ENCODE measurements around the gene LZIC. TPM values are rescaled to one million over a fixed set of nuclear protein-coding genes. Genes with fewer than 3 reads are reported as not detected.
A peak's percentile ranks its signal among the peaks of the same experiment; 100 is the strongest.

Gene LZIC
- total and polyA plus RNA-seq, 2 of the 13 experiments (the other 11 are each of a cell fraction or from before 2014, with no cell fraction given), result 25.2 to 71.8 TPM

GRCh38 chr1:9900142-9901043, 42.8 kb downstream of the LZIC start (continued):
- TF ChIP-seq TFDP2 (CRISPR knock-in tag; IDR thresholded peaks at IDR 0.05), result peak; percentile 44; the same call in 1 of the 2 replicates
- TF ChIP-seq ZNF292 (CRISPR knock-in tag; IDR thresholded peaks at IDR 0.05; ENCODE audit: borderline replicate concordance, low read depth), result peak; percentile 81; the same call in 1 of the 2 replicates
- no peak for TF ChIP-seq ZNF644 (CRISPR knock-in tag; IDR thresholded peaks at IDR 0.05; ENCODE audit: low read depth)
- TF ChIP-seq NR2F2 (IDR thresholded peaks at IDR 0.05; ENCODE audit: borderline replicate concordance, low read depth), result no peak
- no peak for TF ChIP-seq TFAP4 (IDR thresholded peaks at IDR 0.05; ENCODE audit: borderline replicate concordance, low read depth)
- no peak for TF ChIP-seq ZNF841 (CRISPR knock-in tag; IDR thresholded peaks at IDR 0.05; ENCODE audit: borderline replicate concordance)
- TF ChIP-seq HHEX (CRISPR knock-in tag; IDR thresholded peaks at IDR 0.05), result no peak
- TF ChIP-seq ZNF460 (CRISPR knock-in tag; IDR thresholded peaks at IDR 0.05; ENCODE audit: borderline replicate concordance), result no peak
- TF ChIP-seq RFXANK (CRISPR knock-in tag; IDR thresholded peaks at IDR 0.05), result no peak
- TF ChIP-seq SRY (CRISPR knock-in tag; IDR thresholded peaks at IDR 0.05), result no peak
- TF ChIP-seq GMEB2 (CRISPR knock-in tag; IDR thresholded peaks at IDR 0.05; ENCODE audit: low read depth), result no peak
- no peak for TF ChIP-seq FOXJ3 (CRISPR knock-in tag; IDR thresholded peaks at IDR 0.05; ENCODE audit: borderline replicate concordance)
- TF ChIP-seq AKAP8 (CRISPR knock-in tag; IDR thresholded peaks at IDR 0.05), result no peak
- no peak for TF ChIP-seq POLR2AphosphoS5 (IDR thresholded peaks at IDR 0.05; ENCODE audit: low read depth, low read length)
- TF ChIP-seq BCLAF1 (IDR thresholded peaks at IDR 0.05), result no peak
- TF ChIP-seq ZKSCAN1 (IDR thresholded peaks at IDR 0.05; ENCODE audit: low read length), result no peak
- no peak for TF ChIP-seq HNRNPH1 (optimal IDR thresholded peaks at IDR 0.05; ENCODE audit: low read depth, low read length)
- TF ChIP-seq PHF21A (CRISPR knock-in tag; IDR thresholded peaks at IDR 0.05), result no peak
- TF ChIP-seq ELK4 (CRISPR knock-in tag; IDR thresholded peaks at IDR 0.05; ENCODE audit: borderline replicate concordance), result no peak
- peak; percentile 59; the same call in 1 of the 2 replicates for TF ChIP-seq HINFP (CRISPR knock-in tag; IDR thresholded peaks at IDR 0.05; ENCODE audit: low read depth)
